Neural cell (in vitro differentiated cells): Measurements from ENCODE around the gene CCN2. TPM values are rescaled to one million over a fixed set of nuclear protein-coding genes. Genes with fewer than 3 reads are reported as not detected.
"Not testable (repeated sequence)": the region's sequence is repeated elsewhere in the genome, so short reads cannot be mapped to it uniquely, and the experiment has no call there.

Source experiments
- H2AFZ ChIP-seq: fragments of 200-600, 300-800 bp; sonication (generic), shearing (Covaris generic); 2 replicates; pipeline ENCODE4 v1.6.0; 2014; ENCODE audit warnings: low read depth, mild to moderate bottlenecking, antibody characterized with exemption, low read length, moderate library complexity
- H3F3A ChIP-seq: fragments of 200-600 bp; shearing (Covaris generic); 2 replicates; pipeline ENCODE4 v1.6.1; 2016; ENCODE audit warnings: mild to moderate bottlenecking, moderate library complexity, mixed read lengths, antibody characterized with exemption, low read length; ENCODE audit not compliant: insufficient read depth, poor library complexity, severe bottlenecking
- H3K27ac ChIP-seq: fragments of 200-600, 300-800 bp; sonication (generic), shearing (Covaris generic); 2 replicates; pipeline ENCODE4 v1.5.1; 2014; ENCODE audit warnings: mild to moderate bottlenecking, low read length, moderate library complexity
- H3K27me3 ChIP-seq: fragments of 300-800, 200-600 bp; sonication (generic), shearing (Covaris generic); 2 replicates; pipeline ENCODE4 v1.6.0; 2014; ENCODE audit warnings: mild to moderate bottlenecking, low read depth, low read length, moderate library complexity; ENCODE audit not compliant: insufficient read depth
- H3K36me3 ChIP-seq: fragments of 300-800, 200-600 bp; sonication (generic), shearing (Covaris generic); 2 replicates; pipeline ENCODE4 v1.5.1; 2014; ENCODE audit warnings: mild to moderate bottlenecking, antibody characterized with exemption, low read length, moderate library complexity; ENCODE audit not compliant: insufficient read depth
- H3K4me2 ChIP-seq: fragments of 300-800, 200-600 bp; sonication (generic), shearing (Covaris generic); 2 replicates; pipeline ENCODE4 v1.6.0; 2014; ENCODE audit warnings: mild to moderate bottlenecking, low read length
- H3K4me3 ChIP-seq: fragments of 300-800, 200-600 bp; sonication (generic), shearing (Covaris generic); 2 replicates; pipeline ENCODE4 v1.5.1; 2014; ENCODE audit warnings: mild to moderate bottlenecking, low read length, moderate library complexity
- H3K79me2 ChIP-seq: fragments of 200-600 bp; shearing (Covaris generic); replicated peaks from 2 replicates; pipeline ENCODE4 v1.6.0; 2014; ENCODE audit warnings: mild to moderate bottlenecking, low read length, moderate library complexity; ENCODE audit not compliant: insufficient read depth
- H3K9ac ChIP-seq: fragments of 300-800, 200-600 bp; sonication (generic), shearing (Covaris generic); 2 replicates; pipeline ENCODE4 v1.6.1; 2016; ENCODE audit warnings: mild to moderate bottlenecking, low read length, mixed read lengths
- H3K9me2 ChIP-seq: fragments of 200-600 bp; shearing (Covaris generic); 2 replicates; pipeline ENCODE4 v1.6.1; 2016; ENCODE audit warnings: mild to moderate bottlenecking, low read length, mixed read lengths; ENCODE audit not compliant: insufficient read depth
- H3K9me3 ChIP-seq: fragments of 200-600, 300-800 bp; sonication (generic), shearing (Covaris generic); 2 replicates; pipeline ENCODE4 v1.6.1; 2016; ENCODE audit warnings: mild to moderate bottlenecking, mixed run types, low read length, moderate library complexity, mixed read lengths
- H4K20me1 ChIP-seq: fragments of 200-600 bp; shearing (Covaris generic); 2 replicates; pipeline ENCODE4 v1.6.1; 2016; ENCODE audit warnings: mild to moderate bottlenecking, mixed run types; ENCODE audit not compliant: insufficient read depth
- EP300 ChIP-seq: fragments of 450-650 bp; conservative IDR thresholded peaks from 2 replicates; pipeline ENCODE4 v1.6.1; 2014; ENCODE audit warnings: antibody characterized with exemption, mild to moderate bottlenecking, moderate library complexity; ENCODE audit not compliant: poor library complexity, severe bottlenecking
- EZH2 ChIP-seq: fragments of 200-600, 300-800 bp; shearing (Covaris generic), sonication (generic); IDR thresholded peaks from 2 replicates; pipeline ENCODE4 v1.6.1; 2014; ENCODE audit warnings: antibody characterized with exemption, low read length, borderline replicate concordance, mild to moderate bottlenecking; ENCODE audit not compliant: insufficient read depth, poor library complexity, severe bottlenecking
- MXI1 ChIP-seq: fragments of 450-650 bp; conservative IDR thresholded peaks from 2 replicates; pipeline ENCODE4 v1.6.1; 2014; ENCODE audit warnings: antibody characterized with exemption, mild to moderate bottlenecking; ENCODE audit not compliant: poor library complexity, severe bottlenecking
- POLR2AphosphoS5 ChIP-seq: IDR thresholded peaks from 2 replicates; pipeline ENCODE4 v1.6.1; 2012
- RAD21 ChIP-seq: fragments of 450-650 bp; conservative IDR thresholded peaks from 2 replicates; pipeline ENCODE4 v1.6.1; 2014; ENCODE audit warnings: antibody characterized with exemption, mild to moderate bottlenecking, moderate library complexity
- SMC3 ChIP-seq: fragments of 450-650 bp; conservative IDR thresholded peaks from 2 replicates; pipeline ENCODE4 v1.6.1; 2014; ENCODE audit warnings: antibody characterized with exemption, mild to moderate bottlenecking, moderate library complexity; ENCODE audit not compliant: poor library complexity
- TAF1 ChIP-seq: IDR thresholded peaks from 2 replicates; pipeline ENCODE4 v1.6.1; 2012; ENCODE audit warnings: low read depth
- polyA plus RNA-seq: library from polyadenylated mRNA; depleted of rRNA; stranded (reverse); fragments of >200 nt; gene quantifications from 2 replicates; pipeline ENCODE4 v1.2.3, GENCODE V29; 2014
- TF ChIP-seq, protein P1 (sequence below): IDR thresholded peaks from 2 replicates; pipeline ENCODE4 v1.6.1; 2012; ENCODE audit warnings: borderline replicate concordance
- TF ChIP-seq, protein P2 (sequence below): fragments of 450-650 bp; IDR thresholded peaks from 2 replicates; pipeline ENCODE4 v1.5.1; 2014; ENCODE audit warnings: antibody characterized with exemption, mild to moderate bottlenecking, moderate library complexity; ENCODE audit not compliant: poor library complexity, severe bottlenecking

CCN2 gene
- polyA plus RNA-seq, 1 donor from 2014 or later: 1.5 TPM

GRCh38 chr6:131916847-131917246 lies 34.3 kb downstream of the CCN2 start:
- no peak overlapping the region for H3K9ac ChIP-seq
- no peak overlapping the region for H2AFZ ChIP-seq
- H3K27me3 ChIP-seq: no peaks in the 10 kb centered on the region
- no peaks in the 10 kb centered on the region for H3K9me2 ChIP-seq
- H3K4me3 ChIP-seq: no peak overlapping the region
- no peaks in the 10 kb centered on the region for H3F3A ChIP-seq
- no peak overlapping the region for H3K4me2 ChIP-seq
- no peaks in the 10 kb centered on the region for H4K20me1 ChIP-seq
- no peaks in the 10 kb centered on the region for H3K79me2 ChIP-seq
- no peaks in the 10 kb centered on the region for H3K36me3 ChIP-seq
- H3K27ac ChIP-seq: no peak overlapping the region
- no peak for TF ChIP-seq MXI1
- no peak for TF ChIP-seq POLR2AphosphoS5
- TF ChIP-seq SMC3: no peak
- TF ChIP-seq, protein P1, sequence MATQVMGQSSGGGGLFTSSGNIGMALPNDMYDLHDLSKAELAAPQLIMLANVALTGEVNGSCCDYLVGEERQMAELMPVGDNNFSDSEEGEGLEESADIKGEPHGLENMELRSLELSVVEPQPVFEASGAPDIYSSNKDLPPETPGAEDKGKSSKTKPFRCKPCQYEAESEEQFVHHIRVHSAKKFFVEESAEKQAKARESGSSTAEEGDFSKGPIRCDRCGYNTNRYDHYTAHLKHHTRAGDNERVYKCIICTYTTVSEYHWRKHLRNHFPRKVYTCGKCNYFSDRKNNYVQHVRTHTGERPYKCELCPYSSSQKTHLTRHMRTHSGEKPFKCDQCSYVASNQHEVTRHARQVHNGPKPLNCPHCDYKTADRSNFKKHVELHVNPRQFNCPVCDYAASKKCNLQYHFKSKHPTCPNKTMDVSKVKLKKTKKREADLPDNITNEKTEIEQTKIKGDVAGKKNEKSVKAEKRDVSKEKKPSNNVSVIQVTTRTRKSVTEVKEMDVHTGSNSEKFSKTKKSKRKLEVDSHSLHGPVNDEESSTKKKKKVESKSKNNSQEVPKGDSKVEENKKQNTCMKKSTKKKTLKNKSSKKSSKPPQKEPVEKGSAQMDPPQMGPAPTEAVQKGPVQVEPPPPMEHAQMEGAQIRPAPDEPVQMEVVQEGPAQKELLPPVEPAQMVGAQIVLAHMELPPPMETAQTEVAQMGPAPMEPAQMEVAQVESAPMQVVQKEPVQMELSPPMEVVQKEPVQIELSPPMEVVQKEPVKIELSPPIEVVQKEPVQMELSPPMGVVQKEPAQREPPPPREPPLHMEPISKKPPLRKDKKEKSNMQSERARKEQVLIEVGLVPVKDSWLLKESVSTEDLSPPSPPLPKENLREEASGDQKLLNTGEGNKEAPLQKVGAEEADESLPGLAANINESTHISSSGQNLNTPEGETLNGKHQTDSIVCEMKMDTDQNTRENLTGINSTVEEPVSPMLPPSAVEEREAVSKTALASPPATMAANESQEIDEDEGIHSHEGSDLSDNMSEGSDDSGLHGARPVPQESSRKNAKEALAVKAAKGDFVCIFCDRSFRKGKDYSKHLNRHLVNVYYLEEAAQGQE: no peak
- no peak for TF ChIP-seq EZH2
- no peak for TF ChIP-seq RAD21
- no peak for TF ChIP-seq EP300
- TF ChIP-seq, protein P2, sequence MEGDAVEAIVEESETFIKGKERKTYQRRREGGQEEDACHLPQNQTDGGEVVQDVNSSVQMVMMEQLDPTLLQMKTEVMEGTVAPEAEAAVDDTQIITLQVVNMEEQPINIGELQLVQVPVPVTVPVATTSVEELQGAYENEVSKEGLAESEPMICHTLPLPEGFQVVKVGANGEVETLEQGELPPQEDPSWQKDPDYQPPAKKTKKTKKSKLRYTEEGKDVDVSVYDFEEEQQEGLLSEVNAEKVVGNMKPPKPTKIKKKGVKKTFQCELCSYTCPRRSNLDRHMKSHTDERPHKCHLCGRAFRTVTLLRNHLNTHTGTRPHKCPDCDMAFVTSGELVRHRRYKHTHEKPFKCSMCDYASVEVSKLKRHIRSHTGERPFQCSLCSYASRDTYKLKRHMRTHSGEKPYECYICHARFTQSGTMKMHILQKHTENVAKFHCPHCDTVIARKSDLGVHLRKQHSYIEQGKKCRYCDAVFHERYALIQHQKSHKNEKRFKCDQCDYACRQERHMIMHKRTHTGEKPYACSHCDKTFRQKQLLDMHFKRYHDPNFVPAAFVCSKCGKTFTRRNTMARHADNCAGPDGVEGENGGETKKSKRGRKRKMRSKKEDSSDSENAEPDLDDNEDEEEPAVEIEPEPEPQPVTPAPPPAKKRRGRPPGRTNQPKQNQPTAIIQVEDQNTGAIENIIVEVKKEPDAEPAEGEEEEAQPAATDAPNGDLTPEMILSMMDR: no peak
- no peak for TF ChIP-seq TAF1
- no peaks in the 10 kb centered on the region for H3K9me3 ChIP-seq

DNA sequence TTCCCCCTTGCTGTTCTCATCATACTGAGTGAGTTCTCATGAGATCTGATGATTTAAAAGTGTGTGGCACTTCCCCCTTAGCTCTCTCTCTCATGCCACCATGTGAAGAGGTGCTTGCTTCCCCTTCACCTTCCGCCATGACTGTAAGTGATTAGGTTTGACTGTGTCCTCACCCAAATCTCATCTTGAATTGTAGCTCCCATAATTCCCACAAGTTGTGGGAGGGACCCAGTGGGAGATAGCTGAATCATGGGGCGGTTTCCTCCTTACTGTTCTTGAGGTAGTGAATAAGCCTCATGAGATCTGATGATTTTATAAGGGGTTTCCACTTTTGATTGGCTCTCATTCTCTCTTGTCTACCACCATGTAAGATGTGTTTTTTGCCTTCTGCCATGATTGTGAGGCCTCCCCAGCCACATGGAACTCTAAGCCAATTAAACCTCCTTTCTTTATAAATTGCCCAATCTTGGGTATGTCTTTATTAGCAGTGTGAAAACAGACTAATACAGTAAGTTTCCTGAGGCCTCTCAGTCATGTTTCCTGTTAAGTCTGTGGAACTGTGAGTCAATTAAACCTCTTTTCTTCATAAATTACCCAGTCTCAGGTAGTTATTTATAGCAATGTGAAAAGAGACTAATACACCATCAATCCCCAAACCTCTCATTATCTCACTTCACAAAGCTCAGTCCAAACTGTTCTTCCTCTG lies 34.9 kb downstream of the CCN2 start:
- not testable (repeated sequence) for H3K27ac ChIP-seq, H3K79me2 ChIP-seq, H3F3A ChIP-seq, H3K9ac ChIP-seq, H3K9me3 ChIP-seq, H3K4me2 ChIP-seq, H3K36me3 ChIP-seq, H3K9me2 ChIP-seq, H3K4me3 ChIP-seq, H2AFZ ChIP-seq, H4K20me1 ChIP-seq, H3K27me3 ChIP-seq
